Measurements from ENCODE around the gene MVP.

The MVP gene

DNA sequence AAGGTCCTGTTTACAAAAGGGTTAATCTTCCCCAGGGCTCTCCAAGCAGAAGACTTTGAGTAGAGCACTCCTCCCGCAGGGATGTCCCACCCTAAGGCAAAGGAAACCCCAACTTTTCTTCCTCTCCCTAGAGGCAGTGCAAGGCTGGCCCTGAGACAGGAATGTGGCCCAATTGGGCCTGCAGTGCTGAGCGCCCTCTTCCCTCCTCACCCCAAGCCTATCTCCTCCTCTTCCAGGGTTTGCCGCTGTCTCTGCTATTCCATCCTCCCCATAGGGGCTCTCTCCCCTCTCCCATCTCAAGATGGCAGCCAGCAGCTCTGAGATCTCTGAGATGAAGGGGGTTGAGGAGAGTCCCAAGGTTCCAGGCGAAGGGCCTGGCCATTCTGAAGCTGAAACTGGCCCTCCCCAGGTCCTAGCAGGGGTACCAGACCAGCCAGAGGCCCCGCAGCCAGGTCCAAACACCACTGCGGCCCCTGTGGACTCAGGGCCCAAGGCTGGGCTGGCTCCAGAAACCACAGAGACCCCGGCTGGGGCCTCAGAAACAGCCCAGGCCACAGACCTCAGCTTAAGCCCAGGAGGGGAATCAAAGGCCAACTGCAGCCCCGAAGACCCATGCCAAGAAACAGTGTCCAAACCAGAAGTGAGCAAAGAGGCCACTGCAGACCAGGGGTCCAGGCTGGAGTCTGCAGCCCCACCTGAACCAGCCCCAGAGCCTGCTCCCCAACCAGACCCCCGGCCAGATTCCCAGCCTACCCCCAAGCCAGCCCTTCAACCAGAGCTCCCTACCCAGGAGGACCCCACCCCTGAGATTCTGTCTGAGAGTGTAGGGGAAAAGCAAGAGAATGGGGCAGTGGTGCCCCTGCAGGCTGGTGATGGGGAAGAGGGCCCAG, 7.3 kb upstream of the MVP start:
- intact Hi-C loops (cut with DNase I), result loop anchor here (10.0 kb wide), 2 partner anchors 112 to 182 kb away; partner anchors contain the start of genes HIRIP3, INO80E and KCTD13
- peak in 6 of 42 donors; percentile 22 to 51 (median 28) for DNase-seq

DNA sequence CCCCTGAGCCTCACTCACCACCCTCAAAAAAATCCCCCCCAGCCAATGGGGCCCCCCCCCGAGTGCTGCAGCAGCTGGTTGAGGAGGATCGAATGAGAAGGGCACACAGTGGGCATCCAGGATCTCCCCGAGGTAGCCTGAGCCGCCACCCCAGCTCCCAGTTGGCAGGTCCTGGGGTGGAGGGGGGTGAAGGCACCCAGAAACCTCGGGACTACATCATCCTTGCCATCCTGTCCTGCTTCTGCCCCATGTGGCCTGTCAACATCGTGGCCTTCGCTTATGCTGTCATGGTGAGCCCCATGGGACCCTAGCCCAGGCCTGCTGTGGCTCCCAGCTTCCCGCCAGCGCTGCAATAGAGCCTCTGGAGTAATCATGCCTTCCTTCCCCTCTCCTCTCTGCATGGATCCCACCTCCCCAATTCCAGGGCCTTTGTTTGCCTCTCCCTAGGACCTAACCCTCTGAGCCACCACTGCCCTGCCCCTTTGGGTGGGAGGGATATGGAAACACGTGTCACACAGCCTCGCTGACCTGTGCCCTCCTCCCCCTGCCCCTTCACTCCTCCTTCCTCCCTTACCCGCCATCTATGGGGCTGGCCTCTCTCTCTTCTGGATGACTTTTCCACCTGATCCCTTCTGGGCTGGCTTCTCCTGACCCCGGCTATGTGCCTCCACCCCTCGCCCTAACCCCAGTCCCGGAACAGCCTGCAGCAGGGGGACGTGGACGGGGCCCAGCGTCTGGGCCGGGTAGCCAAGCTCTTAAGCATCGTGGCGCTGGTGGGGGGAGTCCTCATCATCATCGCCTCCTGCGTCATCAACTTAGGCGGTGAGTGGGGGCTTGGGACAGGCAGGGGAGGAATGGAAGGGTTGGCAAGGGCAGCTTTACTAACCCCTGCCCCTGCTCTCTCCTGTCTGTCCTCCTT, 6.4 kb upstream of the MVP start:
- DNase-seq, result no peak
- intact Hi-C loops (cut with DNase I), result loop anchor here (10.0 kb wide), 2 partner anchors 111 to 181 kb away; partner anchors contain the start of genes HIRIP3, INO80E and KCTD13

DNA sequence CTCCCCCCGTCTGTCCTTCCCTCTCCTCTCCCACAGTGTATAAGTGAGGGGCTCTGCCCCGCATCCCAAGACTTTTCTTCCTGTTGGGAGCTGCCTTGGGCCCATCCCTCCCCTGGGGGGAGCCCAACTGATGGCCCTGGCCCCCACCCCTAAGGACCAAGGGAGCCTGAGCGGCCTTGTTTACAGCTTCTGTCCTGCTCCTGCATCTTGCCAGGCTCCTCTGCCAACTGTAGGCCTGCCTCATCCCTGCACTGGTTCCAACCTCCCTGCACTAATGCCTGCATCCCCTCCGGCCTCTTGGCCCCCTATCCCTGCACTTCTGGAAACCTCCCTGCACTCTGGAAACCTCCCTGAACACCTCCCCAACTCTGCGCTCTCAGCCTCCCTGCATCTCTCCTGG, 5.7 kb upstream of the MVP start:
- peak in 1 of 42 donors; percentile 21 for DNase-seq
- intact Hi-C loops (cut with DNase I), result loop anchor here (10.0 kb wide), 2 partner anchors 110 to 180 kb away; partner anchors contain the start of genes HIRIP3, INO80E and KCTD13

- peak in 24 of 42 donors; percentile 25 to 69 (median 58) for DNase-seq
- intact Hi-C loops (cut with DNase I), result loop anchor here (10.0 kb wide), 2 partner anchors 110 to 180 kb away; partner anchors contain the start of genes HIRIP3, INO80E and KCTD13
These were observed 5.1 kb upstream of the MVP start for GRCh38 chr16:29815032-29815721.

DNA sequence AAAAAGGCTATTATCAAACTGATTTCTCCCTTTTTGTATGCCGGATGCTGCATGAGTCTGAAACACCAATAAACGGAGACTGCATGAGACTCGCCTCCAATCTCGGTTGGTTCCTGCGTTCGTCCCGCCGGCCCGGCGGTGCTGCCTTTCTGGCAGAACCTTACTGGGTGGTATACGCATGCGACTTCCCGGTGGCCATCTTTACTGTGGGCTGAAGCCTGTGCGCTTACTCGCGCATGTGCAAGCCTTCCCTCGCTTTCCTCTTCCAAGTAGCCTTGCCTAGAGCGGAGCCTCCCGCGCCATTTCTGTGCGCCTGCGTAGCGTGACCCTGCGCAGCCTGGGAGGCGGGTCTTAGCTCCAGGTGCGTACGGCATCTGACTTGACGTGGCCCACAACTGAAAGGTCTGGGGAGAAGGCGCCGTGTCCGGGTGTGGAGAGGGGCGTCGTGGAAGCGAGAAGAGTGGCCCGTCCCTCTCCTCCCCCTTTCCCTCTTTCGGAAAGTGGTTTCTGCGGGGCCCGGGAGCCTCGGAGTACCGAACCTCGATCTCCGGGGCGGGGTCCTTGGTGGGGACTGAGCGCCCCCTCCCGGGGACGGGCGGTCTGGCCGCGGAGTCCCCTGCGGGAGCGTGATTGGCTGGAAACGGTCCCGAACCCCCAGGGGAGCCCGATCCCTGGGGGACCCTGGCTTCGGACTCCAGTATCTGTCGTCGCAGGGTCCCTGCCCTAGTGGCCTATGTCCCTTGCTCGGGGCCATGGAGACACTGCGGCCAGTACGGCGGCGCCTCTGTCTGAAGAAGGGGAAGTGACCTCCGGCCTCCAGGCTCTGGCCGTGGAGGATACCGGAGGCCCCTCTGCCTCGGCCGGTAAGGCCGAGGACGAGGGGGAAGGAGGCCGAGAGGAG, 4.2 kb upstream of the MVP start, which contains the start of gene PAGR1:
Gene PAGR1, plus strand, starts transcription at position 360 of the 901 bp plus-strand sequence. Its CDS starts 374 bp downstream, at position 734.
- peak; percentile 92 to 99 (median 98) for DNase-seq
- intact Hi-C loops (cut with DNase I), result loop anchor here (10.0 kb wide), 2 partner anchors 109 to 179 kb away; partner anchors contain the start of genes HIRIP3, INO80E and KCTD13

DNA sequence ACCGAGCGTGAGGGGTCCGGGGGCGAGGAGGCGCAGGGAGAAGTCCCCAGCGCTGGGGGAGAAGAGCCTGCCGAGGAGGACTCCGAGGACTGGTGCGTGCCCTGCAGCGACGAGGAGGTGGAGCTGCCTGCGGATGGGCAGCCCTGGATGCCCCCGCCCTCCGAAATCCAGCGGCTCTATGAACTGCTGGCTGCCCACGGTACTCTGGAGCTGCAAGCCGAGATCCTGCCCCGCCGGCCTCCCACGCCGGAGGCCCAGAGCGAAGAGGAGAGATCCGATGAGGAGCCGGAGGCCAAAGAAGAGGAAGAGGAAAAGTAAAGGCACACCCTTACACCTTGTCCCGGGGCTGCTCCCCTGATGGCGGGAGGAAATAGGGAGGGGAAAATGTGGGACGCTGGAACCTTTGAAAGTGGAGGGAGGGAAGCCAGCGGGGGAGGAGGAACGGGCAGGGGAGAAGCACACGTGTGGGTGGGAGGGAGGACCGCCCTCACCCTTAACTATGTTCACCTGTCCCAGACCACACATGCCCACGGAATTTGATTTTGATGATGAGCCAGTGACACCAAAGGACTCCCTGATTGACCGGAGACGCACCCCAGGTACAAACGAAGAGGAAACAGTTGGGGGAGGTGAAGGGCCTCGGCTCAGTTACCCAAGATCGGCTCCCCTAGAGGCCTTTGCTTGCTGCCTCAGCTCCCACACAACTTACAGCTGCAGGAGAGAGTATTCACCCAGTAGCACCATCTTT, 3.4 kb upstream of the MVP start:
- peak in 36 of 42 donors; percentile 32 to 74 (median 54) for DNase-seq
- intact Hi-C loops (cut with DNase I), result loop anchor here (10.0 kb wide), 2 partner anchors 108 to 178 kb away; partner anchors contain the start of genes HIRIP3, INO80E and KCTD13

- DNase-seq, result no peak
- intact Hi-C loops (cut with DNase I), result loop anchor here (10.0 kb wide), 2 partner anchors 107 to 177 kb away; partner anchors contain the start of genes HIRIP3, INO80E and KCTD13
These were observed 2.2 kb upstream of the MVP start for GRCh38 chr16:29818082-29818481.

- no peak for DNase-seq
- intact Hi-C loops (cut with DNase I), result loop anchor here (10.0 kb wide), 2 partner anchors 105 to 175 kb away; partner anchors contain the start of genes HIRIP3, INO80E and KCTD13
These were observed 756 bp upstream of the MVP start for GRCh38 chr16:29819506-29819905.

GRCh38 chr16:29820730-29821642, 724 bp downstream of the MVP start:
- DNase-seq, result peak in 5 of 42 donors; percentile 10 to 64 (median 43)
- intact Hi-C loops (cut with DNase I), result loop anchor here (5.0 kb wide), 1 partner anchor 41 kb away; the partner anchor contains the start of gene CDIPT

DNA sequence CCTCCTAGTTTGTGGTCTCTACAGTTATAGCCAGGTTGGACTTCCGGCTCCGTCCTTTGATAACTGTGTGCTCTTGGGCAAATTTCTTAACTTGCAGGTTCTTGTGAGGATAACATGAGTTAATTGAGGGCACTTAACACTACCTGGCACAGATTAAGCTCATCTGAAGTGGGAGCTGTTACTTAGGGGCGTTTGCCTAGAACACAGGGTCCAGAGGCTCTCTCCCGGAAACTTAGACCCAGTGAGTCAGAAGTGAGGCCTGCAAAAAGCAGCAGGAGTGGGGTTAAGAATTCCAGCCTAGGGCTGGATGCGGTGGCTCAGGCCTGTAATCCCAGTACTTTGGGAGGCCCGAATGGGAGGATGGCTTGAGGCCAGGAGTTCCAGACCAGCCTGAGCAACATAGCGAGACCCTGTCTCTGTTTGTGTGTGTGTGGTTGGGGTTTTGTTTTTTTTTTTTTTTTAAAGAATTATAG, 1.4 kb downstream of the MVP start:
- DNase-seq, result peak in 1 of 42 donors; percentile 46

GRCh38 chr16:29824589-29825144, 4.4 kb downstream of the MVP start:
- no peak for DNase-seq
- intact Hi-C loops (cut with DNase I), result loop anchor here (5.0 kb wide), 1 partner anchor 38 kb away; the partner anchor contains the start of gene CDIPT

More for the DNA sequence above, 1.4 kb downstream of the MVP start:
- intact Hi-C loops (cut with DNase I), result loop anchor here (5.0 kb wide), 1 partner anchor 41 kb away; the partner anchor contains the start of gene CDIPT

DNA sequence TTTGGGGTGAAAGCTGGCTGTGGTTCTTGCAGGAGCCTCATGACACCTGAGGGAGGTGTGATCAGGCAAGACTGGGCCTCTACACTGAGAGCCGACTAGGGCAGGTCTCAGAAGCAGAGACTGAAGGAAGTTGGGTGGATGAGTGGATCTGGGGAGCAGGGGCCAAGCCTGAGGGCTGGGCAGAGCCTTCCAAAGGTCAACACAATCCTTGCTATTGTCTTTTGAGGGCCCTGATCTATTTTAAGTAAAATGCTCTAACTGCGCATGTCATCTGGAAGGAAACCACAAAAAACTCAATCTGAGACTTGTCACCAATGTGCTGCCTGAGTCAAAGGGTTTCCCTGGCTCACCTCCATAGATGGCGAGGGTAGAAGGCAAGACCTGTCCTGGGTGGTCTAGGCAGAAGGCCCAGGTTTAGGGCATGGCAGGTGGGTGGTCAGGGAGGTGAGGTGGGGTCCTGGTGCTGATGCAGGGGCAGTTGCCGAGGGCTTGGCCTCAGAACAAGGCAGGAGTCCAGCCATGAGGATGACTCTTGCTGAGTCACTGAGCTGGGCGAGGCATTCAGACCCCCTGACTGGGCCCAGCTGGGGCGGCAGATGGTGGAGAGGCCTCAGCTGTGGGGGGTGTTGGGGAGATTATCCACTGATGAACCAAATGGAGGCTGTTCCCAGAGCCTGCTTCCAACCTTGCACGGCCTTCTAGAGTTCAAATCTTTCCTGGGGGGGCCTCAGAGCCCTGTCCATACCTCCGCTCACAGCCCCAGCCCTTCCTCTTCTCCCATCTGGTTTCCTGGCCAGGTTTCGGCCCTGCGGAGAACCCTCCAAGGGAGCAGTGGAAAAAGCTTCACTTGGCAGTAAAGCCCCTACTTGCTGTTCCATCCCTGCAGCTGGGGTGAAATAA, 5.1 kb downstream of the MVP start:
- intact Hi-C loops (cut with DNase I), result no loop called here
- peak in 32 of 42 donors; percentile 23 to 93 (median 68) for DNase-seq

GRCh38 chr16:29826342-29826695, 6.1 kb downstream of the MVP start:
- intact Hi-C loops (cut with DNase I), result no loop called here
- DNase-seq, result no peak

DNA sequence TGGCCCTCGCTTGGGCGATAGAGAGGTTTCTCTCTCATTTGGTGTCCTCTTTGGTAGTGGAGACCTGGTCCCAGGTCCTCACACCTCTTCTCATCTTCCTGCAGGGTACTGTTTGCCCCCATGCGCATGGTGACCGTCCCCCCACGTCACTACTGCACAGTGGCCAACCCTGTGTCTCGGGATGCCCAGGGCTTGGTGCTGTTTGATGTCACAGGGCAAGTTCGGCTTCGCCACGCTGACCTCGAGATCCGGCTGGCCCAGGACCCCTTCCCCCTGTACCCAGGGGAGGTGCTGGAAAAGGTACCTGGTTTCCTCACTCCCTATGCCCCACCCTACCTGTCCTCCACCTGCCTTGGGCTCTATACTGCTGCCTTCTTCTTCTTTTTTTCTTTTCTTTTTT, 10.5 kb downstream of the MVP start:
- intact Hi-C loops (cut with DNase I), result no loop called here
- no peak for DNase-seq
